Measurements from ENCODE around the gene PLPP6. TPM values are rescaled to one million over a fixed set of nuclear protein-coding genes. Genes with fewer than 3 reads are reported as not detected.

Gene PLPP6
- total and polyA plus RNA-seq, 2 of the 8 experiments (the other 6 are each of a cell fraction or from before 2014, with no cell fraction given), result 11.8 to 13.3 TPM

GRCh38 chr9:4639420-4639819, 22.7 kb upstream of the PLPP6 start:
- Histone ChIP-seq H2AFZ (ENCODE audit: low read length) (no peak overlapping the region), H3K36me3 (ENCODE audit: control insufficient read depth in 2 of 4, insufficient read depth in 4 of 4, low read length in 3 of 4) (no peaks in the 10 kb centered on the region), H3K9ac (replicated peaks in 1 of 4; ENCODE audit: extremely low read depth in 1 of 4, low read depth in 3 of 4, low read length in 3 of 4) (no peak overlapping the region), H3K14ac (ENCODE audit: insufficient read length) (no peak overlapping the region), H2AK5ac (ENCODE audit: low read depth, low read length) (no peak overlapping the region), H2BK12ac (ENCODE audit: low read depth, low read length) (no peak overlapping the region), H3K4me2 (ENCODE audit: insufficient read depth in 1 of 2, low read depth in 2 of 2, low read length in 2 of 2) (no peak overlapping the region), H3K9me3 (ENCODE audit: insufficient read depth in 2 of 2, low read depth in 1 of 2, low read length in 1 of 2) (no peaks in the 10 kb centered on the region), H2BK15ac (ENCODE audit: low read length) (no peak overlapping the region), H2BK120ac (replicated peaks; ENCODE audit: low read depth, low read length) (no peak overlapping the region), H2BK5ac (ENCODE audit: low read depth, low read length) (no peak overlapping the region), H4K20me1 (replicated peaks in 1 of 2; ENCODE audit: control insufficient read depth in 1 of 2, insufficient read depth in 2 of 2, low read length in 2 of 2) (no peaks in the 10 kb centered on the region), H4K5ac (ENCODE audit: insufficient read length, low read depth, low read length) (no peak overlapping the region), H3K79me2 (ENCODE audit: control insufficient read depth in 1 of 2, insufficient read depth in 2 of 2, low read length in 2 of 2) (no peaks in the 10 kb centered on the region), H2BK20ac (ENCODE audit: low read length) (no peak overlapping the region), H3K23ac (ENCODE audit: insufficient read length) (no peak overlapping the region), H4K8ac (ENCODE audit: extremely low read depth, insufficient read depth, low read length) (no peak overlapping the region), H3K18ac (ENCODE audit: extremely low read depth, low read length) (no peak overlapping the region), H3K4ac (replicated peaks; ENCODE audit: insufficient read length, low read depth, low read length) (no peak overlapping the region), H3K79me1 (ENCODE audit: low read depth, low read length) (no peaks in the 10 kb centered on the region), H3K4me3 (ENCODE audit: extremely low read depth in 1 of 4, insufficient read depth in 2 of 4, low read depth in 3 of 4, low read length in 4 of 4) (no peak overlapping the region), H4K91ac (replicated peaks; ENCODE audit: insufficient read length, low read length) (no peak overlapping the region), H3K27ac (ENCODE audit: low read depth, low read length) (no peak overlapping the region), H3K56ac (replicated peaks; ENCODE audit: insufficient read length, low read depth, low read length) (no peak overlapping the region), H3K23me2 (ENCODE audit: low read depth, low read length) (no peaks in the 10 kb centered on the region), H3K27me3 (replicated peaks in 1 of 4; ENCODE audit: control insufficient read depth in 3 of 4, extremely low read depth in 1 of 4, insufficient read depth in 3 of 4, low read length in 3 of 4) (no peaks in the 10 kb centered on the region), H3K4me1 (replicated peaks in 1 of 4; ENCODE audit: control insufficient read depth in 3 of 4, insufficient read depth in 4 of 4, low read length in 3 of 4) (no peaks in the 10 kb centered on the region)
- TF ChIP-seq KDM5A (IDR thresholded peaks at IDR 0.05; ENCODE audit: low read length), result no peak
- TF ChIP-seq RXRA (IDR thresholded peaks at IDR 0.05; ENCODE audit: insufficient read depth, low read depth, low read length), result no peak
- no peak for TF ChIP-seq CBX8 (IDR thresholded peaks at IDR 0.05; ENCODE audit: borderline replicate concordance, low read depth, low read length)
- TF ChIP-seq ATF2 (IDR thresholded peaks at IDR 0.05; ENCODE audit: low read length), result no peak
- TF ChIP-seq ASH2L (IDR thresholded peaks at IDR 0.05; ENCODE audit: low read length), result no peak
- TF ChIP-seq POLR2A (IDR thresholded peaks at IDR 0.05; ENCODE audit: control extremely low read depth in 1 of 2, low read depth in 2 of 2, low read length in 2 of 2), result no peak
- TF ChIP-seq NRF1 (IDR thresholded peaks at IDR 0.05; ENCODE audit: low read depth, low read length), result no peak
- CTCF ChIA-PET (ENCODE audit: partially characterized antibody), result interaction anchor here (0.6 to 5.3 kb wide), 27 partner anchors 11 to 325 kb away, joined by 3 to 68 read pairs (median 4); no protein-coding TSS in a partner anchor
- DNase-seq (ENCODE audit: low read depth in 1 of 2, low spot score in 2 of 2), result no peak
- 93% methylated on average over 2 of the region's 2 CpGs; no CpG with 5 or more reads in 1 of the 2 experiments for WGBS, 2 experiments (ENCODE audit: extremely low coverage in 1 of 2, insufficient coverage in 1 of 2, insufficient read length in 1 of 2, insufficient replicate concordance in 2 of 2, low coverage in 1 of 2, low lambda C conversion rate in 2 of 2, missing lambda C conversion rate in 1 of 2)
- POLR2A ChIA-PET (ENCODE audit: partially characterized antibody), result no interaction called here
- no peak for FAIRE-seq

Measured in H1 (cell line).